ENCODE measurements around the gene C2orf72. TPM values are rescaled to one million over a fixed set of nuclear protein-coding genes. Genes with fewer than 3 reads are reported as not detected.

C2orf72 gene
- total RNA-seq, 1 experiment from 2014 or later = not detected

DNA sequence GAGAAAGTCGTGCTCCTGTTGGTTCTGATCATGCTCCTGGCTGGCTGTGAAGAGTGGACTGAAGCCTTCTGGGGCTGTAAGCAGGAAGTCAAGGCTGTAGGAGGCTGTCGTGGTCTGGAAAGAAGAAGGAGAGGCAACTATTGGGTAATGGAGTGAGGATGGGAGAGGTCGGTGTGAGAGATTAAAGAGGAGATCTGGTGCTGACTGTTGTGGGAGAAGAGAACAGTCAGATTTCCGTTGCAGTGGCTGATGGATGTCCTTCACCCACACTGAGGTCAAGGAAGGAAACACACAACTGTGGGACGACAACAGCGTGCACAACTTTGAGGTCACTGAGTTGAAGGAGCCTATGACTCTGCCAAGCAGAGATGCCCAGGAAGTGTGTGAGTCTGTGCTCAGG is 16.5 kb downstream of the C2orf72 start:
- peaks cover 21% of the 10 kb centered on the region for H3K79me2 ChIP-seq (ENCODE audit: low read depth)
- no peak overlapping the region for H2AFZ ChIP-seq
- peaks cover 11% of the 10 kb centered on the region for H4K20me1 ChIP-seq (ENCODE audit: insufficient read depth)
- H3K4me2 ChIP-seq = no peak overlapping the region
- no peak overlapping the region for H3K4me3 ChIP-seq
- no peaks in the 10 kb centered on the region for H3K9me3 ChIP-seq (ENCODE audit: insufficient read depth, low read depth)
- H3K4me1 ChIP-seq (replicated peaks; ENCODE audit: insufficient read depth) = peaks cover 10% of the 10 kb centered on the region
- no peaks in the 10 kb centered on the region for H3K9me2 ChIP-seq (ENCODE audit: insufficient read depth)
- DNase-seq = no peak
- BruUV-seq (replicated peaks) = no TSS peak
- H3K27ac ChIP-seq = no peak overlapping the region
- intact Hi-C loops (cut with micrococcal nuclease; ENCODE audit: unreplicated experiment) = no loop called here
- CTCF ChIA-PET = no interaction called here
- no peaks in the 10 kb centered on the region for H3K27me3 ChIP-seq (ENCODE audit: insufficient read depth, low read depth)
- no peaks in the 10 kb centered on the region for H3F3A ChIP-seq (ENCODE audit: insufficient read depth, low read depth)
- POLR2A ChIA-PET (ENCODE audit: unreplicated experiment) = no interaction called here
- no peaks in the 10 kb centered on the region for H3K36me3 ChIP-seq (ENCODE audit: low read depth)
- TF ChIP-seq, protein P1, sequence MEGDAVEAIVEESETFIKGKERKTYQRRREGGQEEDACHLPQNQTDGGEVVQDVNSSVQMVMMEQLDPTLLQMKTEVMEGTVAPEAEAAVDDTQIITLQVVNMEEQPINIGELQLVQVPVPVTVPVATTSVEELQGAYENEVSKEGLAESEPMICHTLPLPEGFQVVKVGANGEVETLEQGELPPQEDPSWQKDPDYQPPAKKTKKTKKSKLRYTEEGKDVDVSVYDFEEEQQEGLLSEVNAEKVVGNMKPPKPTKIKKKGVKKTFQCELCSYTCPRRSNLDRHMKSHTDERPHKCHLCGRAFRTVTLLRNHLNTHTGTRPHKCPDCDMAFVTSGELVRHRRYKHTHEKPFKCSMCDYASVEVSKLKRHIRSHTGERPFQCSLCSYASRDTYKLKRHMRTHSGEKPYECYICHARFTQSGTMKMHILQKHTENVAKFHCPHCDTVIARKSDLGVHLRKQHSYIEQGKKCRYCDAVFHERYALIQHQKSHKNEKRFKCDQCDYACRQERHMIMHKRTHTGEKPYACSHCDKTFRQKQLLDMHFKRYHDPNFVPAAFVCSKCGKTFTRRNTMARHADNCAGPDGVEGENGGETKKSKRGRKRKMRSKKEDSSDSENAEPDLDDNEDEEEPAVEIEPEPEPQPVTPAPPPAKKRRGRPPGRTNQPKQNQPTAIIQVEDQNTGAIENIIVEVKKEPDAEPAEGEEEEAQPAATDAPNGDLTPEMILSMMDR (conservative IDR thresholded peaks at IDR 0.05) = no peak
- TF ChIP-seq EZH2 (IDR thresholded peaks at IDR 0.05; ENCODE audit: low read depth) = no peak

DNA sequence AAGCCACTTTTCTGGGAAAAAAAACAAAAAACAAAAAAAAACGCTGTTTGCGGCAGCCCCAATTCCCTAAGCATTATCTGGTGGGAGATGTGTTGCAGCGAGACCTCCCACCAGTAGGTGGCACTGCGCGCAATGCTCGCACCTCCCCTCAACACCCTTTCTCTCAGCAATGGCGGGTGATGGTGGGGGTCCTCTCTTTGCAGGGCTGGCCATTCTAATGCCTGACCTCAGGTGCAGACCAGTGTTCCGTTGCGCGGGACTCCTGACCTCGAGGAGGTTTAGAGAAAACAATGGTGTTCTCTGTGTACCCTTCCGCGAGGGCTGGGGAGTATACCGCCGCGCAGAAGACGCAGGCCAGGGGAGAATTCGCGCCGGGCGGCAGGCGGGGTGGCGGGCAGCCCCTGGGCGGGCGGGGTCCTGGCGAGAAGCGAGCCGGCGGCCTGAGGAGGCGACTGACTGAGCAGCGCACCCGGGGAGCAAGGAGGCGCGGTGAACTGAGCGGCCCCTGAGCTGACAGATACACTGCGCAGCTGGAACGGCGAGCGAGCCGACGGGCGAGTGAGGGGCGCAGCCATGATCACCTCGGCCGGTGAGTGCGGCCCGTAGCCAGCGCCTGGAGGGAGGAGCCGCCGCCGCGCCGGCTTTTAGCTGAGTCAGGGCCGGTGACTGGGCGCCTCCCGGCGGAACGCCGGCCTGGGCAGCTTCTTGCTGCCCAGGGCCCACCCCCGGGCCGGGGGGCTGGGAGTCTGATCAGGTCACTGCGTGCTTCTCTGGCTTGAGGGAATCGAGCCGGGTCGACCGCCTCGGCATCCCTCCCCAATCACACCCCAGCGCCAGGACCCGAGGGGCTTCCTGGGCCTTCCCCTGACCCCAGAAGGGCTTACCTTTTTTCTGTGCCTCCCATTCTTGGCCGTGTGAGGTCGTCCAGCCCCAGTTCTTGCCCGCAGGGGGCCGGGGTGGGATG is 19.4 kb downstream of the C2orf72 start, which contains the start of gene PSMD1:
PSMD1 (plus strand) TSS at position 415 of the 964 bp plus-strand sequence; CDS start at position 574, 159 bp downstream.
- H3K4me2 ChIP-seq = peak within 1 kb of the TSS; percentile 73
- H3K9me3 ChIP-seq (ENCODE audit: insufficient read depth, low read depth) = no peaks in the 10 kb centered on the region
- TF ChIP-seq EZH2 (IDR thresholded peaks at IDR 0.05; ENCODE audit: low read depth) = no peak
- TF ChIP-seq, protein P1 (conservative IDR thresholded peaks at IDR 0.05) = peak; percentile 92
- H3K79me2 ChIP-seq (ENCODE audit: low read depth) = peaks cover 50% of the 10 kb centered on the region
- peak within 1 kb of the TSS; percentile 95 for H3K4me3 ChIP-seq
- TSS peak; percentile 51 for BruUV-seq (replicated peaks)
- ChIA-PET POLR2A (ENCODE audit: unreplicated experiment) (interaction anchor here (0.6 kb wide), 2 partner anchors 299 to 400 kb away, joined by 7 to 28 read pairs; no protein-coding TSS in a partner anchor), CTCF (interaction anchor here (0.5 to 0.6 kb wide), 2 partner anchors 76 to 350 kb away, joined by 3 read pairs; no protein-coding TSS in a partner anchor)
- peak within 1 kb of the TSS; percentile 76 for H2AFZ ChIP-seq
- peaks cover 36% of the 10 kb centered on the region for H4K20me1 ChIP-seq (ENCODE audit: insufficient read depth)
- H3F3A ChIP-seq (ENCODE audit: insufficient read depth, low read depth) = peaks cover 4% of the 10 kb centered on the region; the same call in 1 of the 2 replicates
- peak; percentile 71 to 90 for DNase-seq
- H3K9me2 ChIP-seq (ENCODE audit: insufficient read depth) = no peaks in the 10 kb centered on the region
- peak within 1 kb of the TSS; percentile 80 for H3K27ac ChIP-seq
- H3K36me3 ChIP-seq (ENCODE audit: low read depth) = peaks cover 13% of the 10 kb centered on the region
- intact Hi-C loops (cut with micrococcal nuclease; ENCODE audit: unreplicated experiment) = loop anchor here (2.0 to 5.0 kb wide), 2 partner anchors 234 to 356 kb away; no protein-coding TSS in a partner anchor
- H3K4me1 ChIP-seq (replicated peaks; ENCODE audit: insufficient read depth) = peaks cover 24% of the 10 kb centered on the region
- no peaks in the 10 kb centered on the region for H3K27me3 ChIP-seq (ENCODE audit: insufficient read depth, low read depth)

DNA sequence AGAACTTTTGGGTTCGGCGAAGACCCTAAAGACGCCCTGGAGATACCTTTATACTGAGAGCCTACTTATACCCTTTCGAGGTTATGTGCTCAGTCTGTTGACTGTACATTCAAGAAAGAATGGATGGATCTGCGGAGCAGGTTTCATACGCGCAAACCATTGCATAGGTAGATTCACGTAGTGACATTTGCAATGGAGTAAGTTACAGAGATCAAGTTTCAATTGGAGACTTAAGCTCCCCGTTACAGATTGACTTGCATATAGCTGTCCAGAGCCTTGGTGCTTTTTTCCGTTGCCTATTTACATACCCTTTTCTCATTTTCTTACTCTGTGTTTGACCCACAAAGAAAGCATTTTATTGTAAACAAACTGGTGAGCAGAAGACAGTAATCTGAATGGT is 20.3 kb downstream of the C2orf72 start:
- CTCF ChIA-PET = interaction anchor here (0.5 to 0.6 kb wide), 2 partner anchors 77 to 349 kb away, joined by 3 read pairs; no protein-coding TSS in a partner anchor
- Histone ChIP-seq H3K4me3 (peak overlapping the region; percentile 95), H3K9me3 (ENCODE audit: insufficient read depth, low read depth) (no peaks in the 10 kb centered on the region), H3F3A (ENCODE audit: insufficient read depth, low read depth) (peaks cover 4% of the 10 kb centered on the region; the same call in 1 of the 2 replicates), H3K27me3 (ENCODE audit: insufficient read depth, low read depth) (no peaks in the 10 kb centered on the region), H3K4me2 (peak overlapping the region; percentile 73), H3K79me2 (ENCODE audit: low read depth) (peaks cover 59% of the 10 kb centered on the region), H2AFZ (peak overlapping the region; percentile 76; the same call in 1 of the 2 replicates), H3K36me3 (ENCODE audit: low read depth) (peaks cover 21% of the 10 kb centered on the region), H3K9me2 (ENCODE audit: insufficient read depth) (no peaks in the 10 kb centered on the region), H3K27ac (peak overlapping the region; percentile 80), H4K20me1 (ENCODE audit: insufficient read depth) (peaks cover 36% of the 10 kb centered on the region), H3K4me1 (replicated peaks; ENCODE audit: insufficient read depth) (peaks cover 24% of the 10 kb centered on the region)
- no peak for DNase-seq
- POLR2A ChIA-PET (ENCODE audit: unreplicated experiment) = interaction anchor here (0.6 to 0.7 kb wide), 5 partner anchors 58 to 406 kb away, joined by 5 to 28 read pairs (median 6); no protein-coding TSS in a partner anchor
- TF ChIP-seq EZH2 (IDR thresholded peaks at IDR 0.05; ENCODE audit: low read depth) = no peak
- TF ChIP-seq, protein P1 (conservative IDR thresholded peaks at IDR 0.05) = no peak
- intact Hi-C loops (cut with micrococcal nuclease; ENCODE audit: unreplicated experiment) = loop anchor here (2.0 to 5.0 kb wide), 2 partner anchors 235 to 355 kb away; no protein-coding TSS in a partner anchor
- BruUV-seq (replicated peaks) = no TSS peak

Data from PC-9 (cell line).